Hypothalamus (tissue), 51 donors: ENCODE measurements around the gene PTTG1IP2.

ENCODE experiments used
- DNase-seq, 51 donors: peaks; one replicate each; lab custom pipeline; 2025; lab: John Stamatoyannopoulos, UW

Gene PTTG1IP2

DNA sequence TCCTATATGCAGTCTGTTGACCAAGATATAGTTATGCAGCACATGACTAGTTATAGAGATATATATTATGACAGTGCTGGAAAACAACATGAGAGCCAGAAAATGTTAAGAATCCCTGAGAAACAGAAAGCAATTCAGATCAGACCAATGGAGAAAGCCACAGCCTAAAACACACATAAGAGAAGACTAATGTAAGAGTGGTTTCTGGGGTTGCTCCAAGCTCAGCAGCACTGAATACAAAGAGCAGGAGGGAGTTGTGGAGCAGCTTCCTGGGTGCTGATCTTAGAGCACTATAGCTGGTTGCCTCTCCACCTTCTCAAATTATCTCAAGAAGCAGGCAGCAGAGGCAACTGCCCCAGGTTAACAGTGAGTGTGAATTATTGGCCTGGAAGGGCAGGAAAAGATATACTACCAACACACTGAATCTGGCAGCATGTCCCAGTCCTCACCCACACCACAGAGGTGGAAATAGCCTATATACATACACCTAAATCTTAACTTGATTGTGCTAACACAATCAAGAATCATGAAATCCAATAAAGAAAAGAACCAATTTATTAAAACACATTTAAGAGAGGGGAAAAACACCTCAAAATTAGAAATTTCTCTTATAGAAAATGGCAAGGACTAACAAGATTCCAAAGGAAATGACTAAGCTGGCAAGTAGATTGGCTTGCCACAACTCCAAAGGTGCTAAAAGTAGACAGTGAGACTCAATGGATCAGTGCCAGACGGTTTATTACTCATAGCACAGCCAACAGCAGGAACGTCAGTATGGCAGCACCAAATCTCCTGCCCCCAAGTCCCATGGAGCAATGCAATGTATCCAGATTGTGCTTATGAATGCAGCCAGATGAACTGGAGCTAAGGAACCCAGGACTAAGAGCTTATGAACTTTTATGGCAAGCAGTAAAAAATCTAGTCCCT lies 5.1 kb downstream of the PTTG1IP2 start:
- peak in 1 of 51 donors; percentile 4 for DNase-seq

DNA sequence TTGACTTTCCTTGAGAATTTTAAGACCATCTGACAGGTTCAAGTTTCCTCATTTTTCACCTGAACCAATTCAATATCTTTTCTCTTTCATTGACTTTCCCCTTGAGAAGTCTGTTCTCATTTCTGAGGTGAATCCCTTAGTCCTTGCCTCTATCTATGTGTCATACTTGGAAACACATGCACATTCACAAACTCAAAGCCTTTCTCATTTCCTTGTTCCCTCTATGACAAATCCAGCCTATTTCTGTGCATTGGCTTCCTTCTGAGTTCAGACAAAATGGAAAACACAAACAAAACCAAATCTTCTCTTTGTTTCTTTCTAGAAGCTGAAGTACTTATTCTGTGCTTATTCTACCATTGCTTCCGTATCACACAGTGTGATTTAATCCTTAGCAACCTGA lies 13.8 kb downstream of the PTTG1IP2 start:
- no peak for DNase-seq

DNA sequence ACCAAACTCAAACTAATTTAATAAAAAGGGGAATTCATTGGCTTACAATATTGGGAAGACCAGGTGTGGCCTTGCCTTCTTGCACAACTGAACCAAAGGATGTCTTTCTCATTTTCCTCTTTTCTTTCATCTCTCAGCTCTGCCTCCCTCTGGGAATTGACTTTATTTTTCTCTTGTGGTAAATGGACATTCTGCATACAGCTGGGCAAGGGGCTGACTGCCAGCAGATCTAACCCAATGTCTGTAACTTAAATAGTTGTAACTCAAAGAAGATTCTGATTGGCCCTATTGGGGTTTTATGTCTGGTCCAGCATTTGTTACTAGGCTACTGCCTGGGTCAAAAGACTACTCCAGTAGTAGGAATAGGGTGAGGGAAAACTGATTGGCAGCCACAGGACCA lies 15.3 kb downstream of the PTTG1IP2 start:
- no peak for DNase-seq

DNA sequence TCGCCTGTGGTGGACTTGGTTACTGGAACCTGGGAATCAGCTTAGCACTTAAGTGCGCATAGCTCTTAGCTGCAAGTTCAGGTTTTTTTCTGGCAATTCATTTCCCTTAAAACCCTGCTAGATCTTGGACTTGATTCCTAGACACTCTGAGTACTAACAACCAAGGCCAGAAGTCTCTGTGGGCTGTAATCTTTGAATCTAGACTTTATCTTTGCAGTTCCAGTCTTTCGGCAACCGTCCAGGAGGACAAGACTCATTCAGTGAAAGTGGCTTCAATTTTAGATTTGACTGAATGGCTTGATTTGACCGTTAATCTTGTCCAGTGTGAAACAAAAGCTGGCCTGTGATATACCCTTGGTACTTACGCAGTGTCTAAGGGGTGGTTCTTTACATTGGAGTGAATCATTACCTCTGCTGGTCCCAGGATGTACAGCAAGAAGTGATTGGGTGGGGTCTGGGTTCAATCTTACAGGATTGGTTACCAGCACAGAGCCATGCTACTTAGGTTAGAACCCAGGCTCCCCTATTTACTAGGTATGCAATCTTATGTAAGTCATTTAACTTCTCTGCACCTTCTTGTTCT lies 16.4 kb downstream of the PTTG1IP2 start:
- no peak for DNase-seq

DNA sequence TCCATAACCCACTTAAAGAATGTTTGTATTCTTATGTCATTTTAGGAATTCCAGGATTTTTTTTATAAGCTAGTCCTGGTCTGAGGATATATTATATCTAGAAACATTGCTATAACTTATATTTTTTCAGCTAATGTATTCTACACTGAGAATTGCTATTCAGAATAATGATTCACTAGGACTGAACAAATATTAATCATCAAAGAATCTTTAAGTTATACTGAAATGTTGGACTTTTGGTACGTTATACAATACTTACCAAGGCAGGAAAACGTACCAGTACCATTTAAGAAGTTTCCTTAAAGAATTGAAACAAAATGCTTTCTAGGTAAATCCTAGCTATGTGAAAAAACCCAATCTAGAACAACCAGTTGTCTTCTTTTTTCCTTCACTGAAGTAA lies 18.4 kb downstream of the PTTG1IP2 start:
- no peak for DNase-seq

DNA sequence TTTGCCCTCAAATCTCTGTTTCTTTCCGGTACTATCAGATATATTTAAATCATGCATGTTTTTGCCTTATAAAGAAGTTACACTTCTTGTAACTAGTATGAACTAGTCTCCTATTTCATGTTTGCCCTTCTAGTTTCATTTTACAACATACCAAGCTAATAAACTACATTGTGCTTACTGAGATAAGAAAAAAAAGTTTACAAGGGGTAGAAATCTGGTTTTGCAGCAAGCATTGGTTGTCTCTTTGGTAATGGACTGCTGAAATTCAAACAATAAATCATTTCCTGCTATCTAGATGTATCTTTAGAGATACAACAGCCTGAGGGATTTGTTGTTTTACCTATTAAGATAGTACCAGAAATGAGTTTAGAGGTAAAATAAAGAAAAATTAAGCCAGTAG lies 18.8 kb downstream of the PTTG1IP2 start:
- no peak for DNase-seq

GRCh38 chr7:90492250-90492649 lies 22.8 kb downstream of the PTTG1IP2 start:
- no peak for DNase-seq

DNA sequence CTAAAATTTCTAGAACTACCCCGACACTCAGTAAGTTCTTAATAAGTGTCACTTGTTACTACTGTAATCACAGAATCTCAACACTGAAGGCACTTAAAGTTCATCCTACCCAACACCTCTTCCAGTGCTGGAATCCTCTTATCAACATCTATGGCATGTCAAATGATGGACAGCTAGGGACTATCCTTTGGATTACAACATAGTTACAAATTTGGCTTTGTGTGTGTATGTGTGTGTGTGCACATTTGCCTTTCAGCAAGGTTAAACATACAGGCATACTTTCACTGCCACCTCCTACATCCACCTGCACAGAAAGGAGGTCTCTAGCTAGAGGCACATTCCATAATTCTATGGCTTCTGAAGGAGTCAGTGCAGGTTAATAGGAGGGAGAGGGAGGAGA lies 25.8 kb downstream of the PTTG1IP2 start:
- no peak for DNase-seq

DNA sequence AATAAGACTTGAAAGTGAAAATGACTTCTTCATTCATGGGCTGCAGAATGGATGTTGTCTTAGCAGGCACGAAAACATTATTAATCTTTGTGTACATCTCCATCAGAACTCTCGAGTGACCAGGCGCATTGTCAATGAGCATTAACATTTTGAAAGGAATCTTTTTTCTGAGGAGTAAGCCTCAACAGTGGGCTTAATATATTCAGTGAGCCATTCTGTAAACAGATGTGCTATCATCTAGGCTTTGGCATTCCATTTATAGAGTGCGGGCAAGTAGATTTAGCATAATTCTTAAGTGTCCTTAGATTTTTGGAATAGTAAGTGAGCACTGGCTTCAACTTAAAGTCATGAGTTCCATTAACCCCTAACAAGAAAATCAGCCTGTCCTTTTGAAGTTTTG lies 33.1 kb downstream of the PTTG1IP2 start:
- DNase-seq: no peak

- no peak for DNase-seq
These were observed 33.9 kb downstream of the PTTG1IP2 start for GRCh38 chr7:90503367-90503766.

DNA sequence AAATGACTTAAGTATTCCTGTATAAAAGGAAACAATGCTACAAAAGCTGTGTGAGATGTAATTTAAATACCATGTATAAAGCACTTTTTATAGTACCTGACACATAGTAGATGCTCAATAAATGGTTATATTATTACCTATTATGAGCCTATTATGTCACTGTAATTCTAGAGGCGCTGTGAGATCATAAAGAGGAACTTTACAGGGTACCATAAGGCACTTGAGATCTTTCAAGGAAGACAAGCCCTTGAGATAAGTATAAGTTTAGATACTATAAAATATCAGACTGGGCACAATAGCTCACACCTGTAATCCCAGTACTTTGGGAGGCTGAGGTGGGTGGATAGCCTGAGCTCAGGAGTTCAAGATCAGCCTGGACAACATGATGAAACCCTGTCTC lies 38.3 kb downstream of the PTTG1IP2 start:
- no peak for DNase-seq

- DNase-seq: no peak
These were observed 42.3 kb downstream of the PTTG1IP2 start for GRCh38 chr7:90511776-90512175.

DNA sequence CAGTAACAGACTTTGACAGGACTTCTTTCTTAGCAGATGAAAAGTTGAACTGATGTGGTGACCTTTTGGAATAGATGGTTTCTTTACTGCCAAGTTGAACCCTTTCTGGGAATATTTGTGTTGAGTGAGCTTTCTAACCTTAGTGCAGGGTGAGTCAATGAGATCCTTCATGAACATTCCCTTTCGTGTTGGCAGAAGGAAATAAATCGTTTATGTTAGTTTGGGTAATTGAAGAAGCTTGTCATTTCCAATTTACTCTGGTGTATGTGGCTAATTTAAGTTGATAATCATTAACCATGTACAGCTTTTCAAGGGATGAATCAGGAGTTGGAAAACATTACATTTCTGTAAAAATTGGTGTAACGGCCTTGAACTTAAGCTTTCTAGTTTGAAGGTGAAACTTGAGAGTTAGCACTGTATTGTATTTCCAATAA lies 43.4 kb downstream of the PTTG1IP2 start:
- no peak for DNase-seq

DNA sequence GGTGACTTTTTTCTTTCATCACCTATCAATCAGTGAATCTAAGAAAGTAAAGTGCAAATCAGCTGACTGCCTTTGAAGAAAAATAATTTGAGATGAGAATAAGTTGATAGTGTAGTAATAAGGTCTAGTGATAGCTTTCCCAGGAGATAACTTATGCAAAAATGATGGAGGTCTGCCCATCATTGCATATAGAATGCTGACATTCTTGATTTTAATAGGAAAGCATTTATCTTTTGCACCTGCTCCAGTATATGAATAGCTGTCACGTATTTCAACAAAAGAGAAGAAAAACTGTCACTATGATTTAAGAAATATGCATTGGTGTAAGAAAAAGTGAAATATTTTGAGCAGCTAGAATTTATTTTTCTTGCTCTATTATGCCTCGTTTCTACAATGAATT lies 46.8 kb downstream of the PTTG1IP2 start:
- no peak for DNase-seq

- no peak for DNase-seq
These were observed 49.2 kb downstream of the PTTG1IP2 start for GRCh38 chr7:90518630-90519029.

DNA sequence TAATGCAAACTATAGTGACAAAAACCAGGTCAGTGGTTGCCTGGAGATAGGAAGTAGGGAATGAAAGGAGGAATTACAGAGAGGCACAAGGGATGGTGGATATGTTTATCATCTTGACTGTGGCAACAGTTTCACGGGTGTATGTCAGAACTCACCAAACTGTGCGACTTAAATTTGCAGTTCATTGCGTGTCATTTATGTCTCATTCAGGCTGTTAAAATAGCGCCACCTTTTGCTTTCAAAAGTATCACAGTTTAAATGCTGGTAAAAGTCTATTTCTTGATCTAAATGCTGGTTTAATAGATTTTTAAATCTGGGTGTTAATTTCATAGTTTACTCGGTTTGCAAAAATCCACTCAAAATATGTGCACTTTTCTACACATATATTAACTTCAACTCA lies 51.0 kb downstream of the PTTG1IP2 start:
- no peak for DNase-seq

DNA sequence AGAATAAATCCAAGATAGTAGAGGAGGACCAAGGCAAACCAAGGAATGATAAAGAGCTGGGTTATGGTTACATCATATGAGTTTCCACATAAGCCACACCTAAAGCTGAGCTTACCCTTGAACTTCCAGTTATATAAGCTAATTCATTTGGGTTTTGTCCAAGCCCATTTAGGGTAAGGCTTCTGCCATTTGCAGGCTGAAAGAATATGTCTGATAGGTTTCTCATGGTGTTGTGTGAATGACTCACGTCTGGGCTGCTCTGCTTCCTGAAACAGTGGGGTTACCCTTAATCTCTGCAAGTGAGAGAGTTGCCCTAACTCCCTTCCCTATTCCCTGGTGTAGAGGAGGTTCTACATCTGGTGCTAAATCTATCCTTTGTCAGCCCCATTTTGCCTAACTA lies 60.8 kb downstream of the PTTG1IP2 start:
- no peak for DNase-seq

- no peak for DNase-seq
These were observed 62.9 kb downstream of the PTTG1IP2 start for GRCh38 chr7:90532231-90532929.

DNA sequence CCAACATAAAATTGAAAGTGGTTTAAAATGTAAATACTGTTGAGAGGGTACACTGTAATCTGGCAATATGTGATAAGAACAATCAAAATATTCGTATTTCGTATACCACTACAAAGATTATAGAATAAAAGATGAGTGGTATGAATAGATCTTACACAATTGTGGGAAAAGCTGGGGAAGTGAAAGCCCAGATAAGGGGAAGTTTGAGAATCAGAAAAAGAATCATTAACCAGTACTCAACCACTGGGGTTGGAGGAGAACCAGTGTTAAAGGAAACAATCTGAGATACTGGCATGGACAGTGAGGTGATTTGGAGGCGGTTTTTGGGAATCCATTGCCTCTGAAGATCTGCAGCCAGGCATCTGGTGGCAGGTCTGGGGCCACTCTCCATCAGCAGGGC lies 67.0 kb downstream of the PTTG1IP2 start:
- DNase-seq: no peak

GRCh38 chr7:90538405-90538804 lies 69.0 kb downstream of the PTTG1IP2 start:
- DNase-seq: no peak

DNA sequence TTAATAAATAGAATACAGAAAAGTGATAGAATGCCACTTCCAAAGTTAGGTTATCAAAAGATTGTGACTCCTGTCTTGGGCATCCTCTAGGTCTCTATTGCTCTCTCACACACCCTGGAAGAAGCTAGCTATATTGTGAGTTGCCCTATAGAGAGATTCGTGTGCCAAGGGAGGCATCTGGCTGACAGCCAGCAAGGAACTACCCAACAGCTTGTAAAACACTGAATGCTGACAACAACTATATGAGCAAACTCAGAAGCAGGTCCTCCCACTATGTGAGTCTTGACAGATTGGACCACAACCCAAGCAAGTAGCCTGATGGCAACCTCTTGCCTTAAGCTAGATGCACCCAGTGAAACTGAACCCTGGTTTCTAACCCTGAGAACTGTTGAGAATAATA lies 71.0 kb downstream of the PTTG1IP2 start:
- DNase-seq: no peak

- no peak for DNase-seq
These were observed 81.6 kb downstream of the PTTG1IP2 start for GRCh38 chr7:90551036-90551435.
